ENCODE measurements around the gene KCNH3. TPM values are rescaled to one million over a fixed set of nuclear protein-coding genes. Genes with fewer than 3 reads are reported as not detected.
"Not testable (repeated sequence)": the region's sequence is repeated elsewhere in the genome, so short reads cannot be mapped to it uniquely, and the experiment has no call there.

Gene KCNH3
- polyA plus RNA-seq, 1 donor (not counting 4 experiments of a cell fraction or from before 2014, with no cell fraction given), result 0.08 TPM

DNA sequence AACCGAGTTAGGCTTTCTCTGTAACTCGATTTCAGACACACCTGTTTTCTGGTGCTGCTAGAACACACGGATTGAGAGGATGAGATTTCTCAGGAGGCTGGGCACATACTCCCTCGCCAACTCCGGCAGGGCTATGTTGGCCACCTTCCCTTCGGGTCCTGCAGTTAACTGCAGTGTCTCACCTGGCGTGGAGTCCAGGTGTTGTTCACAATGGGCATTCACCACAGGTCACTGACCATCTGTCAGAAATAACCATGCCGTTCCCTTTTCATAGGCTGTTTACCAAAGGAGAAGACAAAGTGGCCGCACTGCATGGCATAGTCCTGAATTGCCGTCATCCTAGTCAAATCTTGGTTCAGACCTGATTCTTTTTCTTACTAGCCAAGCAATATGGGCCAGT is 5.5 kb upstream of the KCNH3 start:
- H3K4me2 ChIP-seq (ENCODE audit: control insufficient read depth, extremely low read depth, insufficient read depth, low read depth, low read length), result no peak overlapping the region
- no peaks in the 10 kb centered on the region for H3K36me3 ChIP-seq (ENCODE audit: control insufficient read depth in 2 of 2, extremely low read depth in 1 of 2, insufficient read depth in 2 of 2, low read length in 2 of 2)
- H3K4me3 ChIP-seq (ENCODE audit: control insufficient read depth in 2 of 3, extremely low read depth in 1 of 3, insufficient read depth in 2 of 3, low read depth in 1 of 3, low read length in 3 of 3), result no peak overlapping the region
- H3K4me1 ChIP-seq (ENCODE audit: control insufficient read depth, extremely low read depth, insufficient read depth, low read length), result peaks cover 23% of the 10 kb centered on the region
- no peak overlapping the region for H2AFZ ChIP-seq (ENCODE audit: control insufficient read depth, low read length)
- TF ChIP-seq, protein P1, sequence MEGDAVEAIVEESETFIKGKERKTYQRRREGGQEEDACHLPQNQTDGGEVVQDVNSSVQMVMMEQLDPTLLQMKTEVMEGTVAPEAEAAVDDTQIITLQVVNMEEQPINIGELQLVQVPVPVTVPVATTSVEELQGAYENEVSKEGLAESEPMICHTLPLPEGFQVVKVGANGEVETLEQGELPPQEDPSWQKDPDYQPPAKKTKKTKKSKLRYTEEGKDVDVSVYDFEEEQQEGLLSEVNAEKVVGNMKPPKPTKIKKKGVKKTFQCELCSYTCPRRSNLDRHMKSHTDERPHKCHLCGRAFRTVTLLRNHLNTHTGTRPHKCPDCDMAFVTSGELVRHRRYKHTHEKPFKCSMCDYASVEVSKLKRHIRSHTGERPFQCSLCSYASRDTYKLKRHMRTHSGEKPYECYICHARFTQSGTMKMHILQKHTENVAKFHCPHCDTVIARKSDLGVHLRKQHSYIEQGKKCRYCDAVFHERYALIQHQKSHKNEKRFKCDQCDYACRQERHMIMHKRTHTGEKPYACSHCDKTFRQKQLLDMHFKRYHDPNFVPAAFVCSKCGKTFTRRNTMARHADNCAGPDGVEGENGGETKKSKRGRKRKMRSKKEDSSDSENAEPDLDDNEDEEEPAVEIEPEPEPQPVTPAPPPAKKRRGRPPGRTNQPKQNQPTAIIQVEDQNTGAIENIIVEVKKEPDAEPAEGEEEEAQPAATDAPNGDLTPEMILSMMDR (optimal IDR thresholded peaks at IDR 0.05 in 1 of 3, IDR thresholded peaks at IDR 0.05 in 1 of 3, conservative IDR thresholded peaks at IDR 0.05 in 1 of 3; ENCODE audit: extremely low read depth in 1 of 3, insufficient read depth in 2 of 3, low read length in 3 of 3), result no peak
- no peak for TF ChIP-seq EZH2 (IDR thresholded peaks at IDR 0.05; ENCODE audit: low read length)
- H3K27ac ChIP-seq (ENCODE audit: control insufficient read depth, insufficient read depth, low read length), result no peak overlapping the region
- no peaks in the 10 kb centered on the region for H3K9me1 ChIP-seq (ENCODE audit: control insufficient read depth, extremely low read depth, insufficient read depth, low read length)
- H4K20me1 ChIP-seq (ENCODE audit: control insufficient read depth, extremely low read depth, insufficient read depth, low read length), result peaks cover 3% of the 10 kb centered on the region
- FAIRE-seq, result no peak
- H3K9me3 ChIP-seq (ENCODE audit: control insufficient read depth, low read depth, low read length), result no peaks in the 10 kb centered on the region
- peaks cover 14% of the 10 kb centered on the region for H3K27me3 ChIP-seq (ENCODE audit: control insufficient read depth, extremely low read depth, insufficient read depth, low read length)
- no peaks in the 10 kb centered on the region for H3K79me2 ChIP-seq (ENCODE audit: control insufficient read depth, insufficient read depth, low read length)
- DNase-seq (ENCODE audit: low read depth, low spot score), result no peak
- no peak overlapping the region for H3K9ac ChIP-seq (ENCODE audit: control insufficient read depth, extremely low read depth, insufficient read depth, low read length)
- dilution Hi-C loops (cut with MboI; ENCODE audit: extremely low pct_ligation_motif_present, low sequenced_read_pairs), result no loop called here

DNA sequence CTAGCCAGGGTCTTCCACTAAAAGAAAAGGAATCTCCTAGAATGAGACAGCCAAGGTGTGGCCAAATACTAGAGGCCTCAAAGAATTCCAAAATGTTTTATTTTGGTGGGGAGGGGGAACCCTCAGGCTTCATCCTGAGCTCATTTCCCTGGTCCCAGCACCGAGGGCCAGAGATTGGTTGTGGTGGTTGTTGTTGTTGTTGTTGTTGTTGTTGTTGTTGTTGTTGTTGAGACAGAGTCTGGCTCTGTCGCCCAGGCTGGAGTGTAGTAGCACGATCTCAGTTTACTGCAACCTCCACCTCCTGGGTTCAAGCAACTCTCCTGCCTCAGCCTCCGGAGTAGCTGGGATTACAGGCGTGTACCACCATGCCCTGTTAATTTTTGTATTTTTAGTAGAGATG is 4.7 kb upstream of the KCNH3 start:
- FAIRE-seq; H3K4me3 ChIP-seq (ENCODE audit: control insufficient read depth in 2 of 3, extremely low read depth in 1 of 3, insufficient read depth in 2 of 3, low read depth in 1 of 3, low read length in 3 of 3); H2AFZ ChIP-seq (ENCODE audit: control insufficient read depth, low read length); H3K9me3 ChIP-seq (ENCODE audit: control insufficient read depth, low read depth, low read length); H3K4me2 ChIP-seq (ENCODE audit: control insufficient read depth, extremely low read depth, insufficient read depth, low read depth, low read length); H3K9ac ChIP-seq (ENCODE audit: control insufficient read depth, extremely low read depth, insufficient read depth, low read length); H4K20me1 ChIP-seq (ENCODE audit: control insufficient read depth, extremely low read depth, insufficient read depth, low read length); H3K27ac ChIP-seq (ENCODE audit: control insufficient read depth, insufficient read depth, low read length); H3K36me3 ChIP-seq (ENCODE audit: control insufficient read depth in 2 of 2, extremely low read depth in 1 of 2, insufficient read depth in 2 of 2, low read length in 2 of 2); H3K79me2 ChIP-seq (ENCODE audit: control insufficient read depth, insufficient read depth, low read length); dilution Hi-C loops (cut with MboI; ENCODE audit: extremely low pct_ligation_motif_present, low sequenced_read_pairs); DNase-seq (ENCODE audit: low read depth, low spot score); H3K9me1 ChIP-seq (ENCODE audit: control insufficient read depth, extremely low read depth, insufficient read depth, low read length): not testable (repeated sequence)
- peaks cover 20% of the 10 kb centered on the region for H3K27me3 ChIP-seq (ENCODE audit: control insufficient read depth, extremely low read depth, insufficient read depth, low read length)
- H3K4me1 ChIP-seq (ENCODE audit: control insufficient read depth, extremely low read depth, insufficient read depth, low read length), result peaks cover 23% of the 10 kb centered on the region

DNA sequence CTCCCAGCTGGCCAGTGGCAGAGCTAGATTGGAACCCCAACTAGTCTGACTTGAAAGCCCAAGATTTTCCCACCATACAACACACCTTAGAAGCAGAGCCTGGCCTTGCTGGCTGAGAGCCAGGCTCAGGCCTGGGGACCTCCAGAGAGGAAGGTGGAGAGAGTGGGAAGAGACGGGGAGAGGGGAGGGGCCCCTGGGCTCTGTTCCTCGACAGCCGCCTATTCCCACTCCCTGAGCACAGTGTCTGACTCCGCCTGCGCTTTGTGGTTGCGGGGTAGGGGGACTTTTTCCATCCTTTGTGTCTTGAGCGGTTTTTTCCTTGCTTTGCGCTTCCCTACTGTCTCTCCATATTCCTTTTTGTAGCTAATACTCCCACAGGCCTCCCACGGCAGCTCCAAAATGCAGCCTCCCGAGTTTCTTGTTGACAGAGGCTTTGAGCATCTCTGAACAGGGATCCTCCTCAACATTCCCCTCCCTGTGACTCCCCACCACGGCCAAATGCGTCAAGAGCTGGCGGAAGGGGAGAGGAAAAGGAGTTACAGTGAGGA is 4.0 kb upstream of the KCNH3 start:
- Histone ChIP-seq H3K4me3 (ENCODE audit: control insufficient read depth in 2 of 3, extremely low read depth in 1 of 3, insufficient read depth in 2 of 3, low read depth in 1 of 3, low read length in 3 of 3) (no peak overlapping the region), H3K27me3 (ENCODE audit: control insufficient read depth, extremely low read depth, insufficient read depth, low read length) (peaks cover 27% of the 10 kb centered on the region), H3K9me3 (ENCODE audit: control insufficient read depth, low read depth, low read length) (no peaks in the 10 kb centered on the region), H3K9ac (ENCODE audit: control insufficient read depth, extremely low read depth, insufficient read depth, low read length) (no peak overlapping the region), H4K20me1 (ENCODE audit: control insufficient read depth, extremely low read depth, insufficient read depth, low read length) (peaks cover 3% of the 10 kb centered on the region), H3K27ac (ENCODE audit: control insufficient read depth, insufficient read depth, low read length) (no peak overlapping the region), H3K79me2 (ENCODE audit: control insufficient read depth, insufficient read depth, low read length) (no peaks in the 10 kb centered on the region), H2AFZ (ENCODE audit: control insufficient read depth, low read length) (no peak overlapping the region), H3K4me1 (ENCODE audit: control insufficient read depth, extremely low read depth, insufficient read depth, low read length) (peaks cover 27% of the 10 kb centered on the region), H3K36me3 (ENCODE audit: control insufficient read depth in 2 of 2, extremely low read depth in 1 of 2, insufficient read depth in 2 of 2, low read length in 2 of 2) (no peaks in the 10 kb centered on the region), H3K9me1 (ENCODE audit: control insufficient read depth, extremely low read depth, insufficient read depth, low read length) (no peaks in the 10 kb centered on the region), H3K4me2 (ENCODE audit: control insufficient read depth, extremely low read depth, insufficient read depth, low read depth, low read length) (no peak overlapping the region)
- DNase-seq (ENCODE audit: low read depth, low spot score) (no peak), FAIRE-seq (no peak)
- dilution Hi-C loops (cut with MboI; ENCODE audit: extremely low pct_ligation_motif_present, low sequenced_read_pairs), result no loop called here
- TF ChIP-seq EZH2 (IDR thresholded peaks at IDR 0.05; ENCODE audit: low read length), result no peak
- TF ChIP-seq, protein P1 (optimal IDR thresholded peaks at IDR 0.05 in 1 of 3, IDR thresholded peaks at IDR 0.05 in 1 of 3, conservative IDR thresholded peaks at IDR 0.05 in 1 of 3; ENCODE audit: extremely low read depth in 1 of 3, insufficient read depth in 2 of 3, low read length in 3 of 3), result no peak
